ENCODE measurements around the gene SMIM29.

The SMIM29 gene

DNA sequence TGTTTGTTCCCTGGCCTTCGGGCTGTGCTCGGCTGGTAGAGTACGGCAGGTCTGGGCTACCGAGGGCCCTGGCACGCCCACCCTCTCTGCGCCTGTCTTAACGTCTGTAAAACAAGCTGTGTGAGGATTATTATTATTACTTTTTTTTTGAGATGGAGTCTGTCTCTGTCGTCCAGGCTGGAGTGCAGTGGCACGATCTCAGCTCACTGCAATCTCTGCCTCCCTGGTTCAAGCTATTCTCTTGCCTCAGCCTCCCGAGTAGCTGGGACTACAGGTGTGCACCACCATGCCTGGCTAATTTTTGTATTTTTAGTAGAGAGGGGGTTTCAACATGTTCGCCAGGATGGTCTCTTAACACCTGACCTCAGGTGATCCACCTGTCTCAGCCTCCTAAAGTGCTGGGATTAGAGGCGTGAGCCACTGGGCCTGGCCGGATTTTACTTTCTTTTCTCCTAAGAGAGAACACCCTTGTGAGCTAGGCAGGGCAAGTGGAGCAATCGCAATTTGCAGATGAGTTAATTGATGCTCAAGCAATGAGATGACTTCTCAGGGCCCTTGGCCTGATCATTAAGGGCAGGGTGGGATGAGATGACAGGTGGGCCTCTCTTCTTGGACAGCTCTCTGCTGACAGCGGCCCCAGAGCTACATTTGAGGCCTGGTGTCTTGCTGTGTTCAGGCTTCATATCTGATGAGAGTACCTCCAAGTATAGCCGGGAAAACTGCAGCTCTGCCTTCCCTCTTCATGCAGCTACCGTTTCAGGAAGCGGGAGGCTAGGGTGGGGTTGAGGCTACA, 859 bp upstream of the SMIM29 start:
- H3K4me3 ChIP-seq (ENCODE audit: low read depth, low read length), result peak overlapping the region; percentile 82
- no peak overlapping the region for H2AK5ac ChIP-seq (ENCODE audit: low read length)
- H3K14ac ChIP-seq (ENCODE audit: low read length), result peak overlapping the region; percentile 56
- H3K9ac ChIP-seq (ENCODE audit: low read length), result peak overlapping the region; percentile 91
- H3K4me2 ChIP-seq (ENCODE audit: low read length), result peak overlapping the region; percentile 72
- no peaks in the 10 kb centered on the region for H3K27me3 ChIP-seq (ENCODE audit: insufficient read depth, low read length)
- DNase-seq, result no peak
- H4K8ac ChIP-seq (ENCODE audit: low read depth, low read length), result peak overlapping the region; percentile 89
- H3K27ac ChIP-seq (ENCODE audit: low read depth, low read length), result peak overlapping the region; percentile 32
- H4K91ac ChIP-seq (ENCODE audit: low read depth, low read length), result peak overlapping the region; percentile 85
- peaks cover under 1 to 8% of the 10 kb centered on the region in 2 experiments for H3K4me1 ChIP-seq (ENCODE audit: control insufficient read depth in 1 of 2, insufficient read depth in 2 of 2, low read length in 2 of 2)
- no CpG with 5 or more reads among the region's 18 CpGs for WGBS (ENCODE audit: extremely low coverage, insufficient coverage, insufficient read length)
- peak overlapping the region; percentile 71 for H3K18ac ChIP-seq (ENCODE audit: low read length)
- peaks cover 7% of the 10 kb centered on the region for H3K79me1 ChIP-seq (ENCODE audit: low read length)
- peak overlapping the region; percentile 28 for H2BK5ac ChIP-seq (ENCODE audit: low read depth, low read length, poor library complexity)
- H3K4ac ChIP-seq (ENCODE audit: low read depth, low read length), result peak overlapping the region; percentile 18
- peak overlapping the region; percentile 71 for H4K12ac ChIP-seq (ENCODE audit: low read depth, low read length)
- H3K9me3 ChIP-seq (ENCODE audit: insufficient read depth, low read depth, low read length), result no peaks in the 10 kb centered on the region
- peaks cover 4 to 6% of the 10 kb centered on the region in 2 experiments for H3K36me3 ChIP-seq (ENCODE audit: control insufficient read depth in 1 of 2, insufficient read depth in 2 of 2, low read length in 2 of 2)
- peak overlapping the region; percentile 74 for H2AFZ ChIP-seq (ENCODE audit: insufficient read depth, low read length, poor library complexity)
- peak overlapping the region; percentile 32 for H3K23ac ChIP-seq (ENCODE audit: low read length)
- H2BK120ac ChIP-seq (ENCODE audit: insufficient read depth, low read length, poor library complexity), result peak overlapping the region; percentile 18
- H2BK12ac ChIP-seq (ENCODE audit: low read length), result no peak overlapping the region
- H3K79me2 ChIP-seq (ENCODE audit: control insufficient read depth, insufficient read depth, low read length, poor library complexity), result peaks cover 5% of the 10 kb centered on the region

DNA sequence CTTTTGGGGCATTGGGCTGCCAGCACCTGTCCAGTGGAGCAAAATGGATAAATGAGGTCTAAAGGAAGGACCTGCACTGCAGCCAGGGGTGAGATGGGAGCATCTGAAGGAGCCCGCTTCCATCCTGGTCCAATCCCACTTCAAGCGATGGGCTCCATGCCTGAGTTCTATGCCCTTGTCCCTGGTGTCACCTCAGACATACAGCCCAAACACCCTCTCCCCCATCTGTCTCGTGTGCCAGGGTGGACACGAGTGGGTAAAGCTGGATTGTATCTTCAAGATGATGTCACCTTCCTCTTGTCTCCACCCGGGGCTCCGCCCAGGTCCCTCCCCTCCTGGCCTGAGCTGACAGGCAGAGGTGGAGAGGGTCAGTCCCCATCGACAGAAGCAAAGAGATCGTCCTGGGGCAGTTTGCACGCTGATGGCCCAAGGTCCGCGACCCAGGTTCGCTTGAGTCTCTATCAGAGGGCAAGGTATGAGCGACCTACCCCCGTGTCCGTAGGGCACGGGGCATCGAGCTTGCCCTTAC, 544 bp downstream of the SMIM29 start:
- H2AFZ ChIP-seq (ENCODE audit: insufficient read depth, low read length, poor library complexity), result peak overlapping the region; percentile 58

DNA sequence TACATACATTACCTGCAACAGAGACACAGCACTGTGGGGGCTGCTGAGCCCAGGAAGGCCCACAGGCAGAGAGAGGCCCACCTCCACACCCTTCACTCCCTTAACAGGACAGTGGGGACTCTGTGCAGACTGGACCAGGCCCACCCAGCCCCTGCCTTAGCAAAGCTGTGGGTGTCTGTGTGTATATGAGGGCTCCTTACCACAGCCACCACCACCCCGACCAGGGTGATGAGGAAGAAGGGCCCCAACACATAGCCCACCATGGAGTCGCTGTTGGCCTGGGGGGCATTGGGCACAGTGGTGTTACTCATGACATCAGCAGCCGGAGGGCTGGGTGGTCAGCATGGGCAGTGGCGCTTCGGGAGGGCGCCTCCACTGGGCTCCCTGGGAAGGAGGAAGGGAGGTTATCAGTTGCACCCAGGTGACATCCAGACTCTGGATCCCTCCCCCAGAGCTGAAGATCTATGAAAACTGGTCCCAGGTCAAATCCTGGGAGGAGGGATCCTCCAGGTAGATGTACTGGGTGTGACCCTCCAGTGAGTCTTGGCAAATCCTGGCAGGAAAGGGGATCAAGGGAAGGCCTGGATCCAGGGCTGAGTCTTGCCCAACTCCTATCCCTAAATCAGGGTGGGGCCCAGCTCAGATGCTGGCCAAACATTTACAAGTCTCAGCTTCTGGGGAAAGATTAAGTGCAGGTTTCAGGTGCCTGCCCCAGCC, 1.2 kb downstream of the SMIM29 start:
- Histone ChIP-seq H4K91ac (ENCODE audit: low read depth, low read length) (no peak overlapping the region), H3K79me2 (ENCODE audit: control insufficient read depth, insufficient read depth, low read length, poor library complexity) (peaks cover 5% of the 10 kb centered on the region), H3K4me3 (ENCODE audit: low read depth, low read length) (no peak overlapping the region), H3K9me3 (ENCODE audit: insufficient read depth, low read depth, low read length) (no peaks in the 10 kb centered on the region), H3K18ac (ENCODE audit: low read length) (peak overlapping the region; percentile 6), H3K9ac (ENCODE audit: low read length) (no peak overlapping the region), H2AFZ (ENCODE audit: insufficient read depth, low read length, poor library complexity) (no peak overlapping the region), H3K4ac (ENCODE audit: low read depth, low read length) (no peak overlapping the region), H3K27ac (ENCODE audit: low read depth, low read length) (no peak overlapping the region), H3K79me1 (ENCODE audit: low read length) (peaks cover 10% of the 10 kb centered on the region), H4K12ac (ENCODE audit: low read depth, low read length) (no peak overlapping the region), H3K23ac (ENCODE audit: low read length) (no peak overlapping the region), H3K27me3 (ENCODE audit: insufficient read depth, low read length) (no peaks in the 10 kb centered on the region), H4K8ac (ENCODE audit: low read depth, low read length) (no peak overlapping the region), H2BK5ac (ENCODE audit: low read depth, low read length, poor library complexity) (no peak overlapping the region), H2BK120ac (ENCODE audit: insufficient read depth, low read length, poor library complexity) (no peak overlapping the region), H3K4me2 (ENCODE audit: low read length) (peak overlapping the region; percentile 93), H2AK5ac (ENCODE audit: low read length) (no peak overlapping the region), H3K14ac (ENCODE audit: low read length) (no peak overlapping the region), H2BK12ac (ENCODE audit: low read length) (no peak overlapping the region), H3K36me3 (ENCODE audit: control insufficient read depth in 1 of 2, insufficient read depth in 2 of 2, low read length in 2 of 2) (peaks cover 22 to 25% of the 10 kb centered on the region in 2 experiments), H3K4me1 (ENCODE audit: control insufficient read depth in 1 of 2, insufficient read depth in 2 of 2, low read length in 2 of 2) (peaks cover 11 to 24% of the 10 kb centered on the region in 2 experiments)
- no peak for DNase-seq
- no CpG with 5 or more reads among the region's 6 CpGs for WGBS (ENCODE audit: extremely low coverage, insufficient coverage, insufficient read length)

More for the DNA sequence above, 544 bp downstream of the SMIM29 start:
- no CpG with 5 or more reads among the region's 17 CpGs for WGBS (ENCODE audit: extremely low coverage, insufficient coverage, insufficient read length)
- H4K12ac ChIP-seq (ENCODE audit: low read depth, low read length), result peak overlapping the region; percentile 52
- peaks cover 16 to 19% of the 10 kb centered on the region in 2 experiments for H3K36me3 ChIP-seq (ENCODE audit: control insufficient read depth in 1 of 2, insufficient read depth in 2 of 2, low read length in 2 of 2)
- no peaks in the 10 kb centered on the region for H3K9me3 ChIP-seq (ENCODE audit: insufficient read depth, low read depth, low read length)
- peak; percentile 48 for DNase-seq
- H3K23ac ChIP-seq (ENCODE audit: low read length), result no peak overlapping the region
- H4K8ac ChIP-seq (ENCODE audit: low read depth, low read length), result peak overlapping the region; percentile 87
- peaks cover 10% of the 10 kb centered on the region for H3K79me1 ChIP-seq (ENCODE audit: low read length)
- peak overlapping the region; percentile 49 for H2AK5ac ChIP-seq (ENCODE audit: low read length)
- H2BK5ac ChIP-seq (ENCODE audit: low read depth, low read length, poor library complexity), result no peak overlapping the region
- peak overlapping the region; percentile 93 for H3K4me2 ChIP-seq (ENCODE audit: low read length)
- peak overlapping the region; percentile 64 for H3K9ac ChIP-seq (ENCODE audit: low read length)
- peak overlapping the region; percentile 42 for H3K27ac ChIP-seq (ENCODE audit: low read depth, low read length)
- peaks cover 5% of the 10 kb centered on the region for H3K79me2 ChIP-seq (ENCODE audit: control insufficient read depth, insufficient read depth, low read length, poor library complexity)
- H3K4me1 ChIP-seq (ENCODE audit: control insufficient read depth in 1 of 2, insufficient read depth in 2 of 2, low read length in 2 of 2), result peaks cover 11 to 19% of the 10 kb centered on the region in 2 experiments
- peak overlapping the region; percentile 48 for H3K4ac ChIP-seq (ENCODE audit: low read depth, low read length)
- peak overlapping the region; percentile 80 for H3K14ac ChIP-seq (ENCODE audit: low read length)
- H2BK12ac ChIP-seq (ENCODE audit: low read length), result peak overlapping the region; percentile 23
- peak overlapping the region; percentile 65 for H3K18ac ChIP-seq (ENCODE audit: low read length)
- peak overlapping the region; percentile 86 for H3K4me3 ChIP-seq (ENCODE audit: low read depth, low read length)
- H4K91ac ChIP-seq (ENCODE audit: low read depth, low read length), result peak overlapping the region; percentile 82
- H3K27me3 ChIP-seq (ENCODE audit: insufficient read depth, low read length), result no peaks in the 10 kb centered on the region
- H2BK120ac ChIP-seq (ENCODE audit: insufficient read depth, low read length, poor library complexity), result peak overlapping the region; percentile 34

DNA sequence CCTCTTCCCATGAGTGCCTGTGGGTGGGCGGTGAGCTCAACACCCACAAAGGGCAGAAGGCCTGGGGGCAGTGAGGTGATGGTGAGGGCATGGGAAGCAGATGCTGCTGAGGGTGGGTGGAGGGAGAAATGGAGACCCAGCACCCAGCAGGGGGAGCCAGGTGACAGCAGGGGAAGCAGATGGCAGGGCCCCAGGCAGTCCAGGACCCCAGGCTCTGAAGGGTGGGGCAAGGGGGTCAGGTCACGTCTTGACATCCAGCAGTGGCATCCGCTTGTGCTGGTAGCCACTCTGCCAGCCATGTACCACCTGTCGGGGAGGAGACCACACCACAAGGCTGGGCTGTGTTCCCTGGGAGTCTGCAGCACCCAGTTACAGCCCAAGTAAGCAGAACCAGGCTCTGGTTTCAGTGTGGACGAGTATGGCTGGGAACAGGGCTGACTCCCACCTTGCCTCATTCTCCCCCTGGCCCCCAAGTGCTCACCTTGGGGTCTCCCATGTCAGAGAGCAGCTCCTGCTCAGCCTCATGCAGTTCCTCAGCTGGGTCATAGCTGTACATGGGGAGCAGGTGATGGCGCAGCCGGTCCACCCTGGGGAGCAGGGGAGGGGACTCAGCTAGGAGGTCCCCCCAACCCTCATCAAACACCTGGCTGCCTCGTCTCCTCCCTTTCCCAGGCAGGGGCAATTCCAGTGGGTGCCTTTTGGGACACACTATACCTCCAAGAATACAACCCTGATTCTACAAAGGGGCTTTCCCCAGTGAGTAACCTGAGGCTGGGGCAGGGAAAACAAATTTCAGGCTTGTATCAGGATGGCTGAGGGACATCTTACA, 2.0 kb downstream of the SMIM29 start:
- H3K14ac ChIP-seq (ENCODE audit: low read length), result no peak overlapping the region
- H4K12ac ChIP-seq (ENCODE audit: low read depth, low read length), result no peak overlapping the region
- no peak overlapping the region for H2AFZ ChIP-seq (ENCODE audit: insufficient read depth, low read length, poor library complexity)
- peaks cover 30 to 34% of the 10 kb centered on the region in 2 experiments for H3K36me3 ChIP-seq (ENCODE audit: control insufficient read depth in 1 of 2, insufficient read depth in 2 of 2, low read length in 2 of 2)
- peaks cover 11 to 25% of the 10 kb centered on the region in 2 experiments for H3K4me1 ChIP-seq (ENCODE audit: control insufficient read depth in 1 of 2, insufficient read depth in 2 of 2, low read length in 2 of 2)
- H2BK12ac ChIP-seq (ENCODE audit: low read length), result no peak overlapping the region
- H3K18ac ChIP-seq (ENCODE audit: low read length), result no peak overlapping the region
- WGBS (ENCODE audit: extremely low coverage, insufficient coverage, insufficient read length), result no CpG with 5 or more reads among the region's 8 CpGs
- H3K9me3 ChIP-seq (ENCODE audit: insufficient read depth, low read depth, low read length), result no peaks in the 10 kb centered on the region
- H2BK120ac ChIP-seq (ENCODE audit: insufficient read depth, low read length, poor library complexity), result no peak overlapping the region
- H3K4me2 ChIP-seq (ENCODE audit: low read length), result no peak overlapping the region
- no peak overlapping the region for H4K8ac ChIP-seq (ENCODE audit: low read depth, low read length)
- H3K23ac ChIP-seq (ENCODE audit: low read length), result no peak overlapping the region
- H2AK5ac ChIP-seq (ENCODE audit: low read length), result no peak overlapping the region
- no peak overlapping the region for H3K4me3 ChIP-seq (ENCODE audit: low read depth, low read length)
- H3K27ac ChIP-seq (ENCODE audit: low read depth, low read length), result no peak overlapping the region
- H3K9ac ChIP-seq (ENCODE audit: low read length), result no peak overlapping the region
- H3K4ac ChIP-seq (ENCODE audit: low read depth, low read length), result no peak overlapping the region
- H3K79me2 ChIP-seq (ENCODE audit: control insufficient read depth, insufficient read depth, low read length, poor library complexity), result peaks cover 5% of the 10 kb centered on the region
- peaks cover 10% of the 10 kb centered on the region for H3K79me1 ChIP-seq (ENCODE audit: low read length)
- no peaks in the 10 kb centered on the region for H3K27me3 ChIP-seq (ENCODE audit: insufficient read depth, low read length)
- H2BK5ac ChIP-seq (ENCODE audit: low read depth, low read length, poor library complexity), result no peak overlapping the region
- no peak overlapping the region for H4K91ac ChIP-seq (ENCODE audit: low read depth, low read length)
- peak; percentile 19 to 39 for DNase-seq
